SU-DHL-6 (cell line): Measurements from ENCODE around the gene SLCO4A1.

Experiments
- H2AFZ ChIP-seq: fragments of 200-600 bp; sonication (generic); 2 replicates; pipeline ENCODE4 v1.6.1; 2014; ENCODE audit warnings: low read depth, mild to moderate bottlenecking, moderate library complexity, mixed read lengths, antibody characterized with exemption, low read length; ENCODE audit not compliant: severe bottlenecking
- H3F3A ChIP-seq: fragments of 200-600 bp; shearing (Covaris generic); 2 replicates; pipeline ENCODE4 v1.6.0; 2016; ENCODE audit warnings: antibody characterized with exemption, mild to moderate bottlenecking; ENCODE audit not compliant: insufficient read depth
- H3K27ac ChIP-seq: fragments of 200-600 bp; sonication (generic); 2 replicates; pipeline ENCODE4 v1.5.1; 2016; ENCODE audit warnings: low read depth, mild to moderate bottlenecking, low read length, moderate library complexity, mixed read lengths
- H3K27me3 ChIP-seq: fragments of 200-600 bp; sonication (generic), shearing (Covaris generic); 2 replicates; pipeline ENCODE4 v1.6.0; 2014; ENCODE audit warnings: mild to moderate bottlenecking, low read length
- H3K36me3 ChIP-seq: fragments of 200-600 bp; sonication (generic); 2 replicates; pipeline ENCODE4 v1.6.1; 2014; ENCODE audit warnings: mild to moderate bottlenecking, low read length, mixed read lengths
- H3K4me2 ChIP-seq: fragments of 300-600, 200-600 bp; shearing (Covaris generic), sonication (generic); 2 replicates; pipeline ENCODE4 v1.6.0; 2014; ENCODE audit warnings: low read length, low read depth, mild to moderate bottlenecking; ENCODE audit not compliant: poor library complexity, severe bottlenecking
- H3K4me3 ChIP-seq: fragments of 200-600 bp; sonication (generic); 2 replicates; pipeline ENCODE4 v1.5.1; 2014; ENCODE audit warnings: antibody characterized with exemption, low read length, mild to moderate bottlenecking, mixed read lengths; ENCODE audit not compliant: insufficient read depth, poor library complexity, severe bottlenecking
- H3K79me2 ChIP-seq: fragments of 200-600 bp; sonication (generic); 2 replicates; pipeline ENCODE4 v1.6.1; 2014; ENCODE audit warnings: mild to moderate bottlenecking, low read length, moderate library complexity; ENCODE audit not compliant: insufficient read depth
- H3K9ac ChIP-seq: fragments of 200-600 bp; sonication (generic); 2 replicates; pipeline ENCODE4 v1.7.0; 2014; ENCODE audit warnings: mild to moderate bottlenecking, low read length
- H3K9me2 ChIP-seq: fragments of 200-600 bp; sonication (generic); replicated peaks from 2 replicates; pipeline ENCODE4 v1.6.1; 2014; ENCODE audit warnings: low read length; ENCODE audit not compliant: insufficient read depth
- H3K9me3 ChIP-seq: fragments of 200-600 bp; sonication (generic); 2 replicates; pipeline ENCODE4 v1.6.1; 2014; ENCODE audit warnings: low read length, mixed read lengths; ENCODE audit not compliant: insufficient read depth
- H4K20me1 ChIP-seq: fragments of 200-600 bp; sonication (generic); 2 replicates; pipeline ENCODE4 v1.6.1; 2014; ENCODE audit warnings: low read depth, mild to moderate bottlenecking, antibody characterized with exemption, low read length, moderate library complexity, mixed read lengths
- EZH2phosphoT487 ChIP-seq: fragments of 200-600 bp; sonication (generic), shearing (Covaris generic); conservative IDR thresholded peaks from 2 replicates; pipeline ENCODE4 v1.6.1; 2018; ENCODE audit warnings: mild to moderate bottlenecking, antibody characterized with exemption, low read length, moderate library complexity, mixed read lengths
- TF ChIP-seq, protein P1 (sequence below): fragments of 200-600 bp; sonication (generic); IDR thresholded peaks from one replicate; pipeline ENCODE4 v1.5.1; 2017; ENCODE audit warnings: antibody characterized with exemption, mild to moderate bottlenecking, low read length, moderate library complexity; ENCODE audit not compliant: insufficient read depth, poor library complexity, severe bottlenecking

SLCO4A1 gene

DNA sequence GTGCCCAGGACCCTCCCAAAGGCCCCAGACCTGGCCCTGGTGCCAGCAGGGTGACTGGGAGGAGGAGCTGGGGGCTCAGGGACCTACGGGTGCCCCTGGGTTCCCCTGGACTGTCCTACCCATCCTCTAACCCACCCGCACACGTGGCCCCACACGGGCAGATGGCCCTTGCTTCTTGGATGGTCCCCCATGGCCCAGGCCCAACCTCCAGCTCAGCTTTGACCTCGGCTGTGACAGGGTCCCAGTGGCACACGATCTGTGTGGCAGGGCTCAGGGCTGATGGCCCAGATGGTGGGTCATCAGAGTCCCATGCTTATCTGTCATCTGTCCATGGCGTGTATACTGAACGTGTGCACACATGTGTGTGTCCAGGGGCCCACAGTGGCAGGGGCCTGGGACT lies 70.3 kb downstream of the SLCO4A1 start:
- H3K9me3 ChIP-seq = no peaks in the 10 kb centered on the region
- H3K27ac ChIP-seq = no peak overlapping the region
- no peaks in the 10 kb centered on the region for H3K79me2 ChIP-seq
- H3K36me3 ChIP-seq = no peaks in the 10 kb centered on the region
- TF ChIP-seq, protein P1, sequence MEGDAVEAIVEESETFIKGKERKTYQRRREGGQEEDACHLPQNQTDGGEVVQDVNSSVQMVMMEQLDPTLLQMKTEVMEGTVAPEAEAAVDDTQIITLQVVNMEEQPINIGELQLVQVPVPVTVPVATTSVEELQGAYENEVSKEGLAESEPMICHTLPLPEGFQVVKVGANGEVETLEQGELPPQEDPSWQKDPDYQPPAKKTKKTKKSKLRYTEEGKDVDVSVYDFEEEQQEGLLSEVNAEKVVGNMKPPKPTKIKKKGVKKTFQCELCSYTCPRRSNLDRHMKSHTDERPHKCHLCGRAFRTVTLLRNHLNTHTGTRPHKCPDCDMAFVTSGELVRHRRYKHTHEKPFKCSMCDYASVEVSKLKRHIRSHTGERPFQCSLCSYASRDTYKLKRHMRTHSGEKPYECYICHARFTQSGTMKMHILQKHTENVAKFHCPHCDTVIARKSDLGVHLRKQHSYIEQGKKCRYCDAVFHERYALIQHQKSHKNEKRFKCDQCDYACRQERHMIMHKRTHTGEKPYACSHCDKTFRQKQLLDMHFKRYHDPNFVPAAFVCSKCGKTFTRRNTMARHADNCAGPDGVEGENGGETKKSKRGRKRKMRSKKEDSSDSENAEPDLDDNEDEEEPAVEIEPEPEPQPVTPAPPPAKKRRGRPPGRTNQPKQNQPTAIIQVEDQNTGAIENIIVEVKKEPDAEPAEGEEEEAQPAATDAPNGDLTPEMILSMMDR = no peak
- no peak for TF ChIP-seq EZH2phosphoT487
- H3K9ac ChIP-seq = no peak overlapping the region
- no peaks in the 10 kb centered on the region for H4K20me1 ChIP-seq
- no peak overlapping the region for H2AFZ ChIP-seq
- no peak overlapping the region for H3K4me3 ChIP-seq
- no peaks in the 10 kb centered on the region for H3K9me2 ChIP-seq
- H3F3A ChIP-seq = no peaks in the 10 kb centered on the region
- H3K27me3 ChIP-seq = no peaks in the 10 kb centered on the region
- H3K4me2 ChIP-seq = no peak overlapping the region

DNA sequence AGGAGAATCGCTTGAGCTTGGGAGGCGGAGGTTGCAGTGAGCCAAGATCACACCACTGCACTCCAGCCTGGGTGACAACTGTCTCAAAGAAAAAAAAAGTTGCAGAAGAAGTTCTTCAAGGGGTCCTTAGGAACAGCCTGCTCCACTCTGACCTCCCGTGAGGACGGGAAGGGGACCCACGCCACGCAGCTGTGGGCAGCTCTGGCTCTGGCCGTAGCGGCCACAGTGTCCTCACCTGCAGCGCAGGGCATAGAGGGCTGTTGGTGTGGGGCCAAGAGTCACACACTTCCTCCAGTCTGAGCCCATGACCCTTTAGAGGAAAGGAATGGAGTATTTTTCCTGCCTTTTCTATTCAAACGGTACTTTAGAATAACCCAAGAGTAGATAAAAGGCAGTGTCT lies 71.7 kb downstream of the SLCO4A1 start:
- H3K27me3 ChIP-seq = no peaks in the 10 kb centered on the region
- H3K27ac ChIP-seq = no peak overlapping the region
- H3K9me2 ChIP-seq = no peaks in the 10 kb centered on the region
- TF ChIP-seq, protein P1 = no peak
- no peak for TF ChIP-seq EZH2phosphoT487
- H3K36me3 ChIP-seq = no peaks in the 10 kb centered on the region
- no peaks in the 10 kb centered on the region for H3K79me2 ChIP-seq
- no peaks in the 10 kb centered on the region for H3K9me3 ChIP-seq
- H3K4me2 ChIP-seq = no peak overlapping the region
- no peak overlapping the region for H3K9ac ChIP-seq
- no peaks in the 10 kb centered on the region for H4K20me1 ChIP-seq
- H2AFZ ChIP-seq = no peak overlapping the region
- no peak overlapping the region for H3K4me3 ChIP-seq
- H3F3A ChIP-seq = no peaks in the 10 kb centered on the region

DNA sequence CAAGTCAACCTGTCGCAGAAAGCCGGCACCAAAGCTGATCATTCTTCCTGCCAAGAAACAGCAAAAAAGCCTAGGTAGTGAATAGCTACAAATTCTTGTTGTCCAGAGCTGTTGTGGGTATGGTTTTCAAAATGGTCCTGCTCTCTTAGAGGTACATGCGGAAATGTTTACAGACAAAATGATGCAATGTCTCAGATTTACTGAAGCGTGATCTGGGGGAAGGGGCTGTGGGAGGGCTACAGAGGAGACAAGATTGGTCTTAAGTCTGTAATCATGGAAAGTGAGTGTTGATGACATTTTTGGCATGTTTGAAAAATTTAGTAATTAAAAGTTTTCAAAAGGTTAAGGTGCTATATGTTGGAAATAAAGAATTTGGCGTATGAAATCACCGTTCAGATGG lies 72.5 kb downstream of the SLCO4A1 start:
- no peaks in the 10 kb centered on the region for H3K9me3 ChIP-seq
- H3K9ac ChIP-seq = no peak overlapping the region
- no peak overlapping the region for H3K4me2 ChIP-seq
- H3K79me2 ChIP-seq = no peaks in the 10 kb centered on the region
- H3K9me2 ChIP-seq = no peaks in the 10 kb centered on the region
- H3K27me3 ChIP-seq = no peaks in the 10 kb centered on the region
- no peak overlapping the region for H3K27ac ChIP-seq
- H2AFZ ChIP-seq = no peak overlapping the region
- no peaks in the 10 kb centered on the region for H3F3A ChIP-seq
- no peaks in the 10 kb centered on the region for H4K20me1 ChIP-seq
- H3K4me3 ChIP-seq = no peak overlapping the region
- no peaks in the 10 kb centered on the region for H3K36me3 ChIP-seq
- TF ChIP-seq EZH2phosphoT487 = no peak
- TF ChIP-seq, protein P1 = no peak
